Measurements from ENCODE around the gene PLXNB3.

PLXNB3 gene

GRCh38 chrX:153794897-153795816 is 31.1 kb downstream of the PLXNB3 start (continued):
- TF ChIP-seq ZNF701 (tag by site-specific recombination; IDR thresholded peaks at IDR 0.05) (no peak), ZNF214 (tag by site-specific recombination; IDR thresholded peaks at IDR 0.05; ENCODE audit: borderline replicate concordance) (no peak), ZIC2 (tag by site-specific recombination; IDR thresholded peaks at IDR 0.05) (peak; percentile 28; the same call in 1 of the 2 replicates), ZNF112 (tag by site-specific recombination; IDR thresholded peaks at IDR 0.05) (no peak), TRIM28 (IDR thresholded peaks at IDR 0.05; ENCODE audit: borderline replicate concordance, low read length) (no peak), TSHZ1 (tag by site-specific recombination; IDR thresholded peaks at IDR 0.05; ENCODE audit: borderline replicate concordance) (no peak), ZNF510 (tag by site-specific recombination; IDR thresholded peaks at IDR 0.05; ENCODE audit: insufficient replicate concordance) (no peak), ZSCAN30 (tag by site-specific recombination; IDR thresholded peaks at IDR 0.05) (no peak), KLF16 (tag by site-specific recombination; IDR thresholded peaks at IDR 0.05) (no peak), ZFP37 (tag by site-specific recombination; IDR thresholded peaks at IDR 0.05) (0 out of 2 replicates have a peak, but pooled peaks have one; percentile 7), ZNF37A (tag by site-specific recombination; IDR thresholded peaks at IDR 0.05) (no peak), ZBTB44 (tag by site-specific recombination; IDR thresholded peaks at IDR 0.05) (no peak), ZNF280C (tag by site-specific recombination; IDR thresholded peaks at IDR 0.05) (no peak), ZNF473 (tag by site-specific recombination; IDR thresholded peaks at IDR 0.05) (no peak), ZNF530 (tag by site-specific recombination; IDR thresholded peaks at IDR 0.05; ENCODE audit: low read depth) (no peak), ZNF18 (tag by site-specific recombination; IDR thresholded peaks at IDR 0.05) (no peak), ZNF121 (tag by site-specific recombination; IDR thresholded peaks at IDR 0.05) (0 out of 2 replicates have a peak, but pooled peaks have one; percentile 15), ZNF2 (tag by site-specific recombination; IDR thresholded peaks at IDR 0.05) (0 out of 2 replicates have a peak, but pooled peaks have one; percentile 19), PRDM6 (tag by site-specific recombination; IDR thresholded peaks at IDR 0.05) (no peak), ZNF677 (tag by site-specific recombination; IDR thresholded peaks at IDR 0.05) (no peak), PRDM10 (tag by site-specific recombination; IDR thresholded peaks at IDR 0.05) (no peak), BCL11A (tag by site-specific recombination; IDR thresholded peaks at IDR 0.05; ENCODE audit: low read depth) (no peak), IKZF3 (tag by site-specific recombination; IDR thresholded peaks at IDR 0.05) (no peak)
